GM23338 (cell line): ENCODE results near the gene SLC2A4RG. TPM values are rescaled to one million over a fixed set of nuclear protein-coding genes. Genes with fewer than 3 reads are reported as not detected.

Source experiments
- ATAC-seq: fragments of 200-7000 bp; cut with Tn5 transposase; 3 replicates; pipeline ENCODE4 v1.9.1; 2020
- DNase-seq: peaks from one replicate; pipeline ENCODE4 v3.0.0-alpha.2; 2015; ENCODE audit warnings: low spot score
- H2AFZ ChIP-seq: fragments of 200-600 bp; sonication (generic); 2 replicates; pipeline ENCODE4 v1.8.0; 2016; ENCODE audit warnings: antibody characterized with exemption, mild to moderate bottlenecking, moderate library complexity
- H3F3A ChIP-seq: fragments of 200-600 bp; sonication (generic); replicated peaks from 2 replicates; pipeline ENCODE4 v1.8.0; 2017; ENCODE audit warnings: antibody characterized with exemption, mixed run types, low read depth
- H3K27ac ChIP-seq: fragments of 200-600 bp; sonication (generic); 2 replicates; pipeline ENCODE4 v1.6.1; 2016; ENCODE audit warnings: low read depth
- H3K27me3 ChIP-seq: fragments of 200-600 bp; sonication (generic); 2 replicates; pipeline ENCODE4 v1.8.0; 2016; ENCODE audit warnings: mild to moderate bottlenecking, mixed run types, moderate library complexity; ENCODE audit not compliant: insufficient read depth
- H3K36me3 ChIP-seq: fragments of 200-600 bp; sonication (generic); 2 replicates; pipeline ENCODE4 v1.8.0; 2016; ENCODE audit warnings: mild to moderate bottlenecking; ENCODE audit not compliant: insufficient read depth
- H3K4me1 ChIP-seq: fragments of 200-600 bp; sonication (generic); 2 replicates; pipeline ENCODE4 v1.8.0; 2016; ENCODE audit warnings: mild to moderate bottlenecking, moderate library complexity; ENCODE audit not compliant: insufficient read depth
- H3K4me2 ChIP-seq: fragments of 200-600 bp; sonication (generic); 2 replicates; pipeline ENCODE4 v1.7.1; 2017; ENCODE audit warnings: mixed run types
- H3K4me3 ChIP-seq: fragments of 200-600 bp; sonication (generic); 2 replicates; pipeline ENCODE4 v1.6.1; 2016; ENCODE audit warnings: mixed run types
- H3K79me2 ChIP-seq: fragments of 200-600 bp; sonication (generic); replicated peaks from 2 replicates; pipeline ENCODE4 v1.8.0; 2017; ENCODE audit warnings: mild to moderate bottlenecking; ENCODE audit not compliant: insufficient read depth
- H3K9me2 ChIP-seq: fragments of 200-600 bp; sonication (generic); 2 replicates; pipeline ENCODE4 v1.8.0; 2017; ENCODE audit not compliant: insufficient read depth
- H4K20me1 ChIP-seq: fragments of 200-600 bp; sonication (generic); replicated peaks from 2 replicates; pipeline ENCODE4 v1.8.0; 2017; ENCODE audit warnings: mild to moderate bottlenecking; ENCODE audit not compliant: insufficient read depth
- H3K27ac Mint-ChIP-seq: 2 replicates; pipeline ENCODE4 v1.8.0; 2020; ENCODE audit warnings: inconsistent platforms, mild to moderate bottlenecking, moderate library complexity, mixed read lengths
- H3K27me3 Mint-ChIP-seq: 3 replicates; pipeline ENCODE4 v1.8.0; 2022; ENCODE audit warnings: low read depth, mild to moderate bottlenecking, moderate library complexity, mixed read lengths, inconsistent platforms; ENCODE audit not compliant: insufficient read depth, poor library complexity
- H3K36me3 Mint-ChIP-seq: 3 replicates; pipeline ENCODE4 v1.8.0; 2021; ENCODE audit warnings: low read depth, mild to moderate bottlenecking, inconsistent platforms, moderate library complexity, mixed read lengths
- H3K4me1 Mint-ChIP-seq: 3 replicates; pipeline ENCODE4 v1.8.0; 2020; ENCODE audit warnings: mild to moderate bottlenecking, inconsistent platforms, mixed read lengths
- H3K4me3 Mint-ChIP-seq: 3 replicates; pipeline ENCODE4 v1.8.0; 2021; ENCODE audit warnings: moderate library complexity, mild to moderate bottlenecking, inconsistent platforms, mixed read lengths
- H3K9me3 Mint-ChIP-seq: 3 replicates; pipeline ENCODE4 v1.8.0; 2020; ENCODE audit warnings: moderate library complexity, mild to moderate bottlenecking, inconsistent platforms, mixed read lengths
- CREB1 ChIP-seq: fragments of 250-450 bp; sonication (Bioruptor Pico); IDR thresholded peaks from 2 replicates; pipeline ENCODE4 v1.5.0; 2020; ENCODE audit warnings: low read depth, mild to moderate bottlenecking, moderate library complexity
- CTCF ChIP-seq, 2 experiments: fragments of 200-600 bp in 1 of 2; sonication (generic) in 1 of 2; conservative IDR thresholded peaks; 2 replicates each; pipeline versions ENCODE4 v1.5.1 to v1.6.1; 2016 to 2017; ENCODE audit warnings: antibody characterized with exemption in 2 of 2, low read depth in 2 of 2, mild to moderate bottlenecking in 2 of 2, moderate library complexity in 1 of 2
- ETS1 ChIP-seq: IDR thresholded peaks from 2 replicates; pipeline ENCODE4 v1.6.1; 2016; ENCODE audit warnings: antibody characterized with exemption
- EZH2 ChIP-seq: fragments of 200-600 bp; sonication (generic); IDR thresholded peaks from one replicate; pipeline ENCODE4 v1.8.0; 2017; ENCODE audit warnings: antibody characterized with exemption, mild to moderate bottlenecking, low read depth; ENCODE audit not compliant: unreplicated experiment
- EZH2phosphoT487 ChIP-seq: fragments of 200-600 bp; sonication (generic); IDR thresholded peaks from one replicate; pipeline ENCODE4 v1.8.1; 2018; ENCODE audit warnings: antibody characterized with exemption; ENCODE audit not compliant: unreplicated experiment
- JUNB ChIP-seq: IDR thresholded peaks from one replicate; pipeline ENCODE4 v1.6.1; 2016; ENCODE audit warnings: antibody characterized with exemption; ENCODE audit not compliant: unreplicated experiment
- NANOG ChIP-seq: IDR thresholded peaks from 2 replicates; pipeline ENCODE4 v1.6.1; 2016; ENCODE audit warnings: antibody characterized with exemption, borderline replicate concordance
- POLR2AphosphoS5 ChIP-seq: IDR thresholded peaks from 2 replicates; pipeline ENCODE4 v1.6.1; 2016; ENCODE audit warnings: antibody characterized with exemption, low read depth
- REST ChIP-seq: IDR thresholded peaks from one replicate; pipeline ENCODE4 v1.6.1; 2018; ENCODE audit warnings: antibody characterized with exemption; ENCODE audit not compliant: unreplicated experiment
- STAT1 ChIP-seq: IDR thresholded peaks from one replicate; pipeline ENCODE4 v1.6.1; 2016; ENCODE audit warnings: antibody characterized with exemption; ENCODE audit not compliant: unreplicated experiment
- ZNF114 ChIP-seq: fragments of 250-450 bp; sonication (Bioruptor Pico); IDR thresholded peaks from 2 replicates; pipeline ENCODE4 v1.5.0; 2020; ENCODE audit warnings: mild to moderate bottlenecking, moderate library complexity
- ZNF331 ChIP-seq: fragments of 250-450 bp; sonication (Bioruptor Pico); IDR thresholded peaks from 2 replicates; pipeline ENCODE4 v1.5.0; 2020; ENCODE audit warnings: low read depth, mild to moderate bottlenecking, moderate library complexity
- ZNF462 ChIP-seq: fragments of 250-450 bp; sonication (Bioruptor Pico); IDR thresholded peaks from 2 replicates; pipeline ENCODE4 v1.5.0; 2020; ENCODE audit warnings: mild to moderate bottlenecking, moderate library complexity
- polyA plus RNA-seq: library from polyadenylated mRNA; unstranded; fragments of >200 nt; fragmentation: Nextera tagmentation; extraction: Ambion mirVana; gene quantifications from 2 replicates; pipeline ENCODE4 v1.2.1, GENCODE V29; 2016
- total RNA-seq: library from RNA; depleted of rRNA; stranded (reverse); fragments of >200 nt; shearing (Covaris generic); gene quantifications from 2 replicates; pipeline ENCODE4 v1.2.3, GENCODE V29; 2014

The SLC2A4RG gene
- total and polyA plus RNA-seq, 2 experiments from 2014 or later = 22.8 to 42.0 TPM

GRCh38 chr20:63769891-63770474, 30.4 kb downstream of the SLC2A4RG start:
- Mint-ChIP-seq H3K36me3 (peaks cover 13% of the 10 kb centered on the region), H3K4me1 (peaks cover 4% of the 10 kb centered on the region; the same call in 2 of the 3 replicates), H3K27me3 (peaks cover 11% of the 10 kb centered on the region), H3K9me3 (no peaks in the 10 kb centered on the region), H3K4me3 (no peak overlapping the region), H3K27ac (no peak overlapping the region)
- TF ChIP-seq ZNF462 = no peak
- TF ChIP-seq ZNF331 = no peak
- TF ChIP-seq EZH2phosphoT487 = no peak
- no peak for TF ChIP-seq CTCF (conservative IDR thresholded peaks at IDR 0.05; ENCODE audit: low read depth in 2 of 2)
- no peak for TF ChIP-seq REST
- TF ChIP-seq STAT1 = no peak
- no peak for TF ChIP-seq POLR2AphosphoS5
- no peak for TF ChIP-seq NANOG
- no peak for TF ChIP-seq CREB1 (CRISPR knock-in tag)
- no peak for TF ChIP-seq ZNF114
- no peak for TF ChIP-seq ETS1
- no peak for TF ChIP-seq EZH2
- TF ChIP-seq JUNB = no peak
- DNase-seq (no peak), ATAC-seq (no peak)
- H4K20me1 ChIP-seq = no peaks in the 10 kb centered on the region
- H3K36me3 ChIP-seq = no peaks in the 10 kb centered on the region
- H3K27ac ChIP-seq = no peak overlapping the region
- H3K79me2 ChIP-seq = 0 out of 2 replicates have a peak, but pooled peaks cover 8% of the 10 kb centered on the region
- 0 out of 2 replicates have a peak, but pooled peaks cover 10% of the 10 kb centered on the region for H3F3A ChIP-seq
- H2AFZ ChIP-seq = no peak overlapping the region
- H3K4me3 ChIP-seq = no peak overlapping the region
- H3K27me3 ChIP-seq = no peaks in the 10 kb centered on the region
- H3K9me2 ChIP-seq = no peaks in the 10 kb centered on the region
- no peak overlapping the region for H3K4me2 ChIP-seq
- H3K4me1 ChIP-seq = no peaks in the 10 kb centered on the region
